ENCODE data around the gene SMIM43. TPM values are rescaled to one million over a fixed set of nuclear protein-coding genes. Genes with fewer than 3 reads are reported as not detected.

The SMIM43 gene
- total RNA-seq, 1 experiment from 2014 or later: not detected

GRCh38 chr4:121765368-121765705 lies 373 bp upstream of the SMIM43 start:
- H3K79me2 ChIP-seq (ENCODE audit: low read length): no peaks in the 10 kb centered on the region
- no peaks in the 10 kb centered on the region; the same call in 1 of the 2 replicates for H3K4me1 ChIP-seq (ENCODE audit: insufficient read depth, low read length)
- H3K27ac ChIP-seq (ENCODE audit: low read length): no peak overlapping the region
- DNase-seq (no peak), ATAC-seq (no peak)
- H3K9ac ChIP-seq (ENCODE audit: low read length): no peak overlapping the region
- intact Hi-C loops (cut with micrococcal nuclease): no loop called here
- no TSS peak for BruUV-seq (replicated peaks)
- H3F3A ChIP-seq (ENCODE audit: low read length, unreplicated experiment): no peaks in the 10 kb centered on the region
- TF ChIP-seq, protein P1, sequence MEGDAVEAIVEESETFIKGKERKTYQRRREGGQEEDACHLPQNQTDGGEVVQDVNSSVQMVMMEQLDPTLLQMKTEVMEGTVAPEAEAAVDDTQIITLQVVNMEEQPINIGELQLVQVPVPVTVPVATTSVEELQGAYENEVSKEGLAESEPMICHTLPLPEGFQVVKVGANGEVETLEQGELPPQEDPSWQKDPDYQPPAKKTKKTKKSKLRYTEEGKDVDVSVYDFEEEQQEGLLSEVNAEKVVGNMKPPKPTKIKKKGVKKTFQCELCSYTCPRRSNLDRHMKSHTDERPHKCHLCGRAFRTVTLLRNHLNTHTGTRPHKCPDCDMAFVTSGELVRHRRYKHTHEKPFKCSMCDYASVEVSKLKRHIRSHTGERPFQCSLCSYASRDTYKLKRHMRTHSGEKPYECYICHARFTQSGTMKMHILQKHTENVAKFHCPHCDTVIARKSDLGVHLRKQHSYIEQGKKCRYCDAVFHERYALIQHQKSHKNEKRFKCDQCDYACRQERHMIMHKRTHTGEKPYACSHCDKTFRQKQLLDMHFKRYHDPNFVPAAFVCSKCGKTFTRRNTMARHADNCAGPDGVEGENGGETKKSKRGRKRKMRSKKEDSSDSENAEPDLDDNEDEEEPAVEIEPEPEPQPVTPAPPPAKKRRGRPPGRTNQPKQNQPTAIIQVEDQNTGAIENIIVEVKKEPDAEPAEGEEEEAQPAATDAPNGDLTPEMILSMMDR (conservative IDR thresholded peaks at IDR 0.05; ENCODE audit: low read depth, low read length): no peak
- no peak for TF ChIP-seq EZH2phosphoT487 (IDR thresholded peaks at IDR 0.05; ENCODE audit: borderline replicate concordance, low read length)
- no peak for TF ChIP-seq EZH2 (IDR thresholded peaks at IDR 0.05; ENCODE audit: low read length, unreplicated experiment)
- H3K36me3 ChIP-seq (ENCODE audit: low read depth, low read length): no peaks in the 10 kb centered on the region
- H2AFZ ChIP-seq (ENCODE audit: low read length): no peak overlapping the region
- H3K9me2 ChIP-seq (replicated peaks; ENCODE audit: low read length): no peaks in the 10 kb centered on the region
- no peak overlapping the region for H3K4me3 ChIP-seq (ENCODE audit: low read length)
- no peaks in the 10 kb centered on the region for H3K9me3 ChIP-seq (ENCODE audit: low read length)
- no peaks in the 10 kb centered on the region for H3K27me3 ChIP-seq (ENCODE audit: low read length)
- no peaks in the 10 kb centered on the region for H4K20me1 ChIP-seq (ENCODE audit: low read length)
- ChIA-PET POLR2A (ENCODE audit: unreplicated experiment) (no interaction called here), CTCF (no interaction called here)
- H3K4me2 ChIP-seq (ENCODE audit: low read length): no peak overlapping the region

DNA sequence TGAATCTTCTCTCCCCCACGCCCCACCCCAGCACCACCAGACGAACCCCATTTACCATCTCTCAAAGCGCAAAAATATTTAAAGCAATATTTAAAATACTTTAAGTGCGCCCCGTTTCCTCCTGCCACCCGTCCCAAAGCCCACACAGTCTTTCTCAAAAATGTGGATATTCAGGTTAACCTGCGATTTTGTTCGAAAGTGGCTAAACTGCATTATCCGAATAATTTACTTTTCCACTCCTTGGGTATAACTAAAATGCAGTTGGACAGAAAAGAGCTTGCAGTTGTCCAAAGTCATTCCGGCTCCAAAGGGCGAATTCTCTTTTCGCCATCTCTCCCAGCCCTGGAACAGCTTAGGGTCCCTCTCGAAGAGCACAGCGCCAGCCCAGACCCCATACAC lies 662 bp downstream of the SMIM43 start:
- Histone ChIP-seq H3K4me2 (ENCODE audit: low read length) (no peak overlapping the region), H3F3A (ENCODE audit: low read length, unreplicated experiment) (no peaks in the 10 kb centered on the region), H3K4me1 (ENCODE audit: insufficient read depth, low read length) (no peaks in the 10 kb centered on the region), H3K9me3 (ENCODE audit: low read length) (no peaks in the 10 kb centered on the region), H3K4me3 (ENCODE audit: low read length) (no peak overlapping the region), H3K9ac (ENCODE audit: low read length) (no peak overlapping the region), H3K9me2 (replicated peaks; ENCODE audit: low read length) (no peaks in the 10 kb centered on the region), H3K27me3 (ENCODE audit: low read length) (no peaks in the 10 kb centered on the region), H2AFZ (ENCODE audit: low read length) (no peak overlapping the region), H4K20me1 (ENCODE audit: low read length) (no peaks in the 10 kb centered on the region), H3K27ac (ENCODE audit: low read length) (no peak overlapping the region), H3K79me2 (ENCODE audit: low read length) (no peaks in the 10 kb centered on the region), H3K36me3 (ENCODE audit: low read depth, low read length) (no peaks in the 10 kb centered on the region)
- TF ChIP-seq EZH2 (IDR thresholded peaks at IDR 0.05; ENCODE audit: low read length, unreplicated experiment): no peak
- TF ChIP-seq, protein P1 (conservative IDR thresholded peaks at IDR 0.05; ENCODE audit: low read depth, low read length): no peak
- no peak for TF ChIP-seq EZH2phosphoT487 (IDR thresholded peaks at IDR 0.05; ENCODE audit: borderline replicate concordance, low read length)
- BruUV-seq (replicated peaks): no TSS peak
- intact Hi-C loops (cut with micrococcal nuclease): no loop called here
- POLR2A ChIA-PET (ENCODE audit: unreplicated experiment): no interaction called here
- CTCF ChIA-PET: no interaction called here
- no peak for ATAC-seq
- no peak for DNase-seq

GRCh38 chr4:121760205-121760604 lies 4.8 kb downstream of the SMIM43 start:
- H2AFZ ChIP-seq (ENCODE audit: low read length): no peak overlapping the region
- CTCF ChIA-PET: no interaction called here

More at GRCh38 chr4:121760205-121760604, 4.8 kb downstream of the SMIM43 start:
- Histone ChIP-seq H3K27me3 (ENCODE audit: low read length) (no peaks in the 10 kb centered on the region), H3K9ac (ENCODE audit: low read length) (no peak overlapping the region), H3K4me2 (ENCODE audit: low read length) (no peak overlapping the region), H3F3A (ENCODE audit: low read length, unreplicated experiment) (no peaks in the 10 kb centered on the region), H3K4me3 (ENCODE audit: low read length) (no peak overlapping the region), H3K79me2 (ENCODE audit: low read length) (no peaks in the 10 kb centered on the region), H3K36me3 (ENCODE audit: low read depth, low read length) (no peaks in the 10 kb centered on the region), H3K9me2 (replicated peaks; ENCODE audit: low read length) (no peaks in the 10 kb centered on the region), H4K20me1 (ENCODE audit: low read length) (no peaks in the 10 kb centered on the region), H3K9me3 (ENCODE audit: low read length) (no peaks in the 10 kb centered on the region), H3K4me1 (ENCODE audit: insufficient read depth, low read length) (no peaks in the 10 kb centered on the region), H3K27ac (ENCODE audit: low read length) (no peak overlapping the region)
- intact Hi-C loops (cut with micrococcal nuclease): no loop called here
- BruUV-seq (replicated peaks): no TSS peak
- no peak for ATAC-seq
- no peak for DNase-seq
- TF ChIP-seq, protein P1 (conservative IDR thresholded peaks at IDR 0.05; ENCODE audit: low read depth, low read length): no peak
- TF ChIP-seq EZH2phosphoT487 (IDR thresholded peaks at IDR 0.05; ENCODE audit: borderline replicate concordance, low read length) (no peak), EZH2 (IDR thresholded peaks at IDR 0.05; ENCODE audit: low read length, unreplicated experiment) (no peak)
- POLR2A ChIA-PET (ENCODE audit: unreplicated experiment): interaction anchor here (0.5 kb wide), 1 partner anchor 109 kb away, joined by 11 read pairs; no protein-coding TSS in a partner anchor

Data from PC-3 (cell line).